Keratinocyte (primary cell): Measurements from ENCODE around the gene MME. TPM values are rescaled to one million over a fixed set of nuclear protein-coding genes. Genes with fewer than 3 reads are reported as not detected.

Experiments used
- DNase-seq: peaks from one replicate; pipeline ENCODE4 v3.0.0-alpha.2; 2011; ENCODE audit warnings: low read depth, missing footprints, low spot score
- FAIRE-seq: peaks from 2 replicates; lab custom pipeline; 2011; peaks lifted over from hg19 to GRCh38; lab: Jason Lieb, UNC
- H2AFZ ChIP-seq: 2 replicates; pipeline ENCODE4 v1.6.0; 2012; ENCODE audit warnings: low read length, control low read depth, inconsistent platforms; ENCODE audit not compliant: control insufficient read depth
- H3K27ac ChIP-seq: 2 replicates; pipeline ENCODE4 v1.5.1; 2011; ENCODE audit warnings: low read length; ENCODE audit not compliant: control insufficient read depth, insufficient read depth
- H3K27me3 ChIP-seq: 3 replicates; pipeline ENCODE4 v1.6.0; 2011; ENCODE audit warnings: low read length; ENCODE audit not compliant: control insufficient read depth, insufficient read depth; ENCODE audit errors: extremely low read depth
- H3K36me3 ChIP-seq, 2 experiments: 2 replicates in 1 of 2; 3 replicates in 1 of 2; pipeline ENCODE4 v1.5.1; 2011; ENCODE audit warnings: low read length in 2 of 2, mild to moderate bottlenecking in 1 of 2; ENCODE audit not compliant: control insufficient read depth in 2 of 2, insufficient read depth in 2 of 2; ENCODE audit errors: extremely low read depth in 1 of 2
- H3K4me1 ChIP-seq: 3 replicates; pipeline ENCODE4 v1.5.1; 2011; ENCODE audit warnings: low read length; ENCODE audit not compliant: control insufficient read depth, insufficient read depth; ENCODE audit errors: extremely low read depth
- H3K4me2 ChIP-seq: 3 replicates; pipeline ENCODE4 v1.6.0; 2011; ENCODE audit warnings: low read depth, low read length; ENCODE audit not compliant: control insufficient read depth, insufficient read depth; ENCODE audit errors: extremely low read depth
- H3K4me3 ChIP-seq, 3 experiments: fragments of 200-600 bp in 1 of 3; sonication (generic) in 1 of 3; 2 replicates in 2 of 3; 3 replicates in 1 of 3; pipeline ENCODE4 v1.5.1; 2011 to 2016; ENCODE audit warnings: low read length in 3 of 3, mild to moderate bottlenecking in 3 of 3, control low read depth in 2 of 3, inconsistent platforms in 1 of 3, low read depth in 1 of 3, mixed read lengths in 1 of 3, mixed run types in 1 of 3, moderate library complexity in 1 of 3; ENCODE audit not compliant: control insufficient read depth in 2 of 3, insufficient read depth in 2 of 3; ENCODE audit errors: extremely low read depth in 1 of 3
- H3K79me2 ChIP-seq: 2 replicates; pipeline ENCODE4 v1.6.0; 2012; ENCODE audit warnings: low read length; ENCODE audit not compliant: control insufficient read depth, insufficient read depth
- H3K9ac ChIP-seq: 3 replicates; pipeline ENCODE4 v1.6.0; 2011; ENCODE audit warnings: low read length; ENCODE audit not compliant: control insufficient read depth, insufficient read depth; ENCODE audit errors: extremely low read depth
- H3K9me1 ChIP-seq: 3 replicates; pipeline ENCODE4 v1.6.0; 2011; ENCODE audit warnings: low read length; ENCODE audit not compliant: control insufficient read depth, insufficient read depth; ENCODE audit errors: extremely low read depth
- H3K9me3 ChIP-seq: 2 replicates; pipeline ENCODE4 v1.5.1; 2012; ENCODE audit warnings: low read depth, low read length; ENCODE audit not compliant: control insufficient read depth
- H4K20me1 ChIP-seq: 3 replicates; pipeline ENCODE4 v1.6.0; 2011; ENCODE audit warnings: low read length; ENCODE audit not compliant: control insufficient read depth, insufficient read depth; ENCODE audit errors: extremely low read depth
- EZH2 ChIP-seq: IDR thresholded peaks from one replicate; pipeline ENCODE4 v1.6.1; 2012; ENCODE audit warnings: inconsistent platforms, mild to moderate bottlenecking, low read length, moderate library complexity
- dilution Hi-C: fragments of 300-500 bp; cut with MboI; formaldehyde crosslinking; loops from one replicate; pipeline ENCODE4 v1.7.0; 2020; ENCODE audit warnings: low sequenced_read_pairs; ENCODE audit not compliant: extremely low pct_ligation_motif_present
- polyA plus RNA-seq, 5 experiments: library from polyadenylated mRNA; depleted of rRNA in 3 of 5; stranded (reverse) in 3 of 5; stranded (forward) in 1 of 5; unstranded in 1 of 5; fragments of >200 nt; gene quantifications; 1 replicate in 1 of 5; 2 replicates in 3 of 5; 3 replicates in 1 of 5; pipeline versions ENCODE4 v1.2.1 to v1.2.3, GENCODE V29; 2011 to 2012; ENCODE audit warnings: missing spikeins in 2 of 5, low read depth in 1 of 5, low replicate concordance in 1 of 5
- TF ChIP-seq, protein P1 (sequence below), 3 experiments: IDR thresholded peaks in 1 of 3; conservative IDR thresholded peaks in 1 of 3; optimal IDR thresholded peaks in 1 of 3; 2 replicates in 2 of 3; 3 replicates in 1 of 3; pipeline versions ENCODE3 to v1.5.1; 2011; ENCODE audit warnings: low read length in 3 of 3, mild to moderate bottlenecking in 3 of 3, moderate library complexity in 2 of 3, control low read depth in 1 of 3, inconsistent platforms in 1 of 3; ENCODE audit not compliant: insufficient read depth in 2 of 3; ENCODE audit errors: extremely low read depth in 1 of 3

MME gene
- polyA plus RNA-seq, 1 donor (not counting 4 experiments of a cell fraction or from before 2014, with no cell fraction given): 2.0 TPM

DNA sequence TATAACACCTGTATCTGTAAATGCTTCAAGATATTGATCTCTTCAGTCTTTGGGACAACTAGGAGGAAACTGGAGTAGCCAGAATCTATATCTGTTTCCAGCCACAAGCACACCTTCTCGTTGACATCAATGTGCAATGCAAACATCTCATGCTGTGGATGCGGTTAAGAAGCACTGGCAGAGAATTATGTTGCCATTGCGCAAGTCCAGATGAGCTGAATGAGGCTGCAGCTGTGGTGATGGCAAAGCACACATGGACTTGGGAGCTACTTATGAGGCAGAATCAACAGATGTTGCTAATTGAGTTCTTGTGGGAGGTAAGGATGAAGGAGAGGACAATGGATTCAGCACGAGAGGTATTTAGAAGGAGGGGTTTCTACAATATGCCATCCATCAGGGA is 122.5 kb downstream of the MME start:
- Histone ChIP-seq H3K27me3 (no peaks in the 10 kb centered on the region), H3K4me1 (no peaks in the 10 kb centered on the region), H3K79me2 (no peaks in the 10 kb centered on the region), H3K4me3 (no peak overlapping the region), H3K9me3 (no peaks in the 10 kb centered on the region), H3K36me3 (no peaks in the 10 kb centered on the region), H3K27ac (no peak overlapping the region), H2AFZ (no peak overlapping the region), H3K9ac (no peak overlapping the region), H3K9me1 (no peaks in the 10 kb centered on the region), H3K4me2 (no peak overlapping the region), H4K20me1 (no peaks in the 10 kb centered on the region)
- DNase-seq (no peak), FAIRE-seq (no peak)
- dilution Hi-C loops: no loop called here
- TF ChIP-seq EZH2: no peak
- TF ChIP-seq, protein P1, sequence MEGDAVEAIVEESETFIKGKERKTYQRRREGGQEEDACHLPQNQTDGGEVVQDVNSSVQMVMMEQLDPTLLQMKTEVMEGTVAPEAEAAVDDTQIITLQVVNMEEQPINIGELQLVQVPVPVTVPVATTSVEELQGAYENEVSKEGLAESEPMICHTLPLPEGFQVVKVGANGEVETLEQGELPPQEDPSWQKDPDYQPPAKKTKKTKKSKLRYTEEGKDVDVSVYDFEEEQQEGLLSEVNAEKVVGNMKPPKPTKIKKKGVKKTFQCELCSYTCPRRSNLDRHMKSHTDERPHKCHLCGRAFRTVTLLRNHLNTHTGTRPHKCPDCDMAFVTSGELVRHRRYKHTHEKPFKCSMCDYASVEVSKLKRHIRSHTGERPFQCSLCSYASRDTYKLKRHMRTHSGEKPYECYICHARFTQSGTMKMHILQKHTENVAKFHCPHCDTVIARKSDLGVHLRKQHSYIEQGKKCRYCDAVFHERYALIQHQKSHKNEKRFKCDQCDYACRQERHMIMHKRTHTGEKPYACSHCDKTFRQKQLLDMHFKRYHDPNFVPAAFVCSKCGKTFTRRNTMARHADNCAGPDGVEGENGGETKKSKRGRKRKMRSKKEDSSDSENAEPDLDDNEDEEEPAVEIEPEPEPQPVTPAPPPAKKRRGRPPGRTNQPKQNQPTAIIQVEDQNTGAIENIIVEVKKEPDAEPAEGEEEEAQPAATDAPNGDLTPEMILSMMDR (optimal IDR thresholded peaks at IDR 0.05 in 1 of 3, IDR thresholded peaks at IDR 0.05 in 1 of 3, conservative IDR thresholded peaks at IDR 0.05 in 1 of 3; ENCODE audit: extremely low read depth in 1 of 3, insufficient read depth in 2 of 3, low read length in 3 of 3): no peak

DNA sequence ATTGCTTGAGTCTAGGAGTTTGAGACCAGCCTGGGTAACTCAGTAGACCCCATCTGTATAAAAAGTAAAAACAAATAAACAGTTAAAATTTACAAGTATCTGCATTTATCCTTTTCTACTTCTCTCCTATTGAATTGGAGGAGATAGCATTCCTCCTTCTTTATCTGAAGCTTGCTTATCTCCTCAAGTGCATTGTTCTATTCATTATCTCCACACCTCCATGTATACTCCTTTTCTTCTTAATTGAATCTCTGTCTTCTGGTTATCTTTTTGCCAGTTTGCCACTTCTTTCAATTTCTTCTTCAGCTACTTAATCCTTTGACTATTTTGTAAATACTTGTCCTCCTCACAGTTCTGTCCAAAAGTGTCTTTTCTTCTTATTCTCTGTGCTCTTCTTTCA is 124.7 kb downstream of the MME start:
- H3K9ac ChIP-seq: no peak overlapping the region
- no peaks in the 10 kb centered on the region for H4K20me1 ChIP-seq
- dilution Hi-C loops: no loop called here
- H3K4me1 ChIP-seq: no peaks in the 10 kb centered on the region
- H3K36me3 ChIP-seq: no peaks in the 10 kb centered on the region
- H3K4me2 ChIP-seq: no peak overlapping the region
- H3K4me3 ChIP-seq: no peak overlapping the region
- H3K79me2 ChIP-seq: no peaks in the 10 kb centered on the region
- H3K9me1 ChIP-seq: no peaks in the 10 kb centered on the region
- no peak for FAIRE-seq
- TF ChIP-seq EZH2: no peak
- TF ChIP-seq, protein P1 (optimal IDR thresholded peaks at IDR 0.05 in 1 of 3, IDR thresholded peaks at IDR 0.05 in 1 of 3, conservative IDR thresholded peaks at IDR 0.05 in 1 of 3; ENCODE audit: extremely low read depth in 1 of 3, insufficient read depth in 2 of 3, low read length in 3 of 3): no peak
- no peak overlapping the region for H3K27ac ChIP-seq
- H3K9me3 ChIP-seq: no peaks in the 10 kb centered on the region
- DNase-seq: no peak
- no peaks in the 10 kb centered on the region for H3K27me3 ChIP-seq
- no peak overlapping the region for H2AFZ ChIP-seq
